HEK293 (cell line): ENCODE data around the gene GPAM.
"Not testable (repeated sequence)": the region's sequence is repeated elsewhere in the genome, so short reads cannot be mapped to it uniquely, and the experiment has no call there.

Experiments used
- CTCF ChIA-PET: fragments of 350-600 bp; formaldehyde crosslinking; extraction: SDS; loops from one replicate; lab custom pipeline; 2021; ENCODE audit warnings: antibody characterized with exemption; lab: Yijun Ruan, JAX
- POLR2A ChIA-PET: fragments of 300-600 bp; formaldehyde crosslinking; extraction: SDS; loops from one replicate; lab custom pipeline; 2020; ENCODE audit warnings: antibody characterized with exemption, inconsistent platforms; lab: Yijun Ruan, JAX
- H3K27ac ChIP-seq: fragments of 200-500 bp; sonication (Bioruptor generic); 2 replicates; pipeline ENCODE4 v1.5.1; 2014; ENCODE audit warnings: low read depth, low read length, control low read depth, inconsistent platforms; ENCODE audit errors: extremely low read depth
- H3K36me3 ChIP-seq, 2 experiments: fragments of 200-500 bp in 1 of 2; sonication (Bioruptor generic) in 1 of 2; 1 replicate in 1 of 2; 2 replicates in 1 of 2; pipeline ENCODE4 v1.5.1; 2014 to 2017; ENCODE audit warnings: inconsistent platforms in 2 of 2, low read length in 2 of 2; ENCODE audit not compliant: control insufficient read depth in 2 of 2, insufficient read depth in 1 of 2
- H3K4me1 ChIP-seq: fragments of 200-500 bp; sonication (Bioruptor generic); 2 replicates; pipeline ENCODE4 v1.5.1; 2014; ENCODE audit warnings: mild to moderate bottlenecking, low read length, inconsistent platforms; ENCODE audit not compliant: control insufficient read depth, insufficient read depth
- H3K4me3 ChIP-seq: 2 replicates; pipeline ENCODE4 v1.5.1; 2011; ENCODE audit warnings: low read depth, mild to moderate bottlenecking, control low read depth, low read length, moderate library complexity
- H3K9me3 ChIP-seq: fragments of 200-500 bp; sonication (Bioruptor generic); 2 replicates; pipeline ENCODE4 v1.5.1; 2014; ENCODE audit warnings: low read depth, low read length, inconsistent platforms; ENCODE audit not compliant: control insufficient read depth, insufficient read depth
- ATF2 ChIP-seq: fragments of 450-650 bp; formaldehyde crosslinking; IDR thresholded peaks from 2 replicates; pipeline ENCODE4 v1.5.1; 2016; ENCODE audit warnings: missing biosample characterization, missing genetic modification characterization, low read depth
- MEIS1 ChIP-seq: sonication (generic); formaldehyde crosslinking; IDR thresholded peaks from 2 replicates; pipeline ENCODE4 v1.8.1; 2022; ENCODE audit warnings: missing genetic modification reagents, mild to moderate bottlenecking, borderline replicate concordance
- PRDM6 ChIP-seq: fragments of 450-650 bp; formaldehyde crosslinking; IDR thresholded peaks from 2 replicates; pipeline ENCODE4 v1.5.1; 2017; ENCODE audit warnings: missing biosample characterization, missing genetic modification characterization
- RBAK ChIP-seq: fragments of 450-650 bp; formaldehyde crosslinking; IDR thresholded peaks from 2 replicates; pipeline ENCODE4 v1.5.1; 2016; ENCODE audit warnings: missing biosample characterization, missing genetic modification characterization
- ZFP3 ChIP-seq: fragments of 450-650 bp; formaldehyde crosslinking; IDR thresholded peaks from 2 replicates; pipeline ENCODE4 v1.5.1; 2016; ENCODE audit warnings: low read depth, missing biosample characterization, missing genetic modification characterization
- ZNF157 ChIP-seq: fragments of 450-650 bp; formaldehyde crosslinking; IDR thresholded peaks from 2 replicates; pipeline ENCODE4 v1.5.1; 2016; ENCODE audit warnings: missing biosample characterization, missing genetic modification characterization
- ZNF175 ChIP-seq: fragments of 450-650 bp; formaldehyde crosslinking; IDR thresholded peaks from 2 replicates; pipeline ENCODE4 v1.5.1; 2016; ENCODE audit warnings: missing biosample characterization, missing genetic modification characterization
- ZNF184 ChIP-seq: fragments of 450-650 bp; IDR thresholded peaks from 2 replicates; pipeline ENCODE4 v1.5.1; 2018; ENCODE audit warnings: missing biosample characterization, mild to moderate bottlenecking, missing genetic modification characterization
- ZNF2 ChIP-seq: fragments of 450-650 bp; formaldehyde crosslinking; IDR thresholded peaks from 2 replicates; pipeline ENCODE4 v1.5.1; 2016; ENCODE audit warnings: missing biosample characterization, missing genetic modification characterization
- ZNF202 ChIP-seq: fragments of 450-650 bp; formaldehyde crosslinking; IDR thresholded peaks from 2 replicates; pipeline ENCODE4 v1.5.1; 2016; ENCODE audit warnings: missing biosample characterization, missing genetic modification characterization, borderline replicate concordance
- ZNF223 ChIP-seq: fragments of 450-650 bp; formaldehyde crosslinking; IDR thresholded peaks from 2 replicates; pipeline ENCODE4 v1.5.1; 2016; ENCODE audit warnings: missing biosample characterization, missing genetic modification characterization
- ZNF24 ChIP-seq: fragments of 450-650 bp; formaldehyde crosslinking; IDR thresholded peaks from 2 replicates; pipeline ENCODE4 v1.5.1; 2016; ENCODE audit warnings: missing biosample characterization, missing genetic modification characterization
- ZNF26 ChIP-seq: fragments of 450-650 bp; formaldehyde crosslinking; IDR thresholded peaks from 2 replicates; pipeline ENCODE4 v1.5.1; 2016; ENCODE audit warnings: missing biosample characterization, missing genetic modification characterization
- ZNF280C ChIP-seq: fragments of 450-650 bp; formaldehyde crosslinking; IDR thresholded peaks from 2 replicates; pipeline ENCODE4 v1.5.1; 2016; ENCODE audit warnings: missing biosample characterization, missing genetic modification characterization
- ZNF311 ChIP-seq: fragments of 450-650 bp; formaldehyde crosslinking; IDR thresholded peaks from 2 replicates; pipeline ENCODE4 v1.5.1; 2017; ENCODE audit warnings: missing biosample characterization, missing genetic modification characterization, borderline replicate concordance
- ZNF501 ChIP-seq: fragments of 450-650 bp; formaldehyde crosslinking; IDR thresholded peaks from 2 replicates; pipeline ENCODE4 v1.5.1; 2016; ENCODE audit warnings: missing biosample characterization, missing genetic modification characterization
- ZNF529 ChIP-seq: fragments of 450-650 bp; formaldehyde crosslinking; IDR thresholded peaks from 2 replicates; pipeline ENCODE4 v1.5.1; 2017; ENCODE audit warnings: missing genetic modification characterization, missing biosample characterization; ENCODE audit not compliant: insufficient replicate concordance
- ZNF629 ChIP-seq: fragments of 450-650 bp; formaldehyde crosslinking; IDR thresholded peaks from 2 replicates; pipeline ENCODE4 v1.5.1; 2017; ENCODE audit warnings: missing biosample characterization, missing genetic modification characterization
- ZNF670 ChIP-seq: fragments of 450-650 bp; formaldehyde crosslinking; IDR thresholded peaks from 2 replicates; pipeline ENCODE4 v1.5.1; 2016; ENCODE audit warnings: missing biosample characterization, missing genetic modification characterization, low read depth
- ZNF707 ChIP-seq: fragments of 450-650 bp; formaldehyde crosslinking; IDR thresholded peaks from 2 replicates; pipeline ENCODE4 v1.5.1; 2016; ENCODE audit warnings: missing biosample characterization, missing genetic modification characterization

The GPAM gene

GRCh38 chr10:112201334-112201733, 17.8 kb upstream of the GPAM start:
- Histone ChIP-seq H3K4me3 (no peak overlapping the region), H3K4me1 (no peaks in the 10 kb centered on the region), H3K27ac (no peak overlapping the region)
- CTCF ChIA-PET: interaction anchor here (1.2 kb wide), 1 partner anchor 64 kb away, joined by 4 read pairs; no protein-coding TSS in a partner anchor
- TF ChIP-seq ATF2 (tag by site-specific recombination) (no peak), ZNF529 (tag by site-specific recombination) (no peak), ZNF184 (tag by site-specific recombination) (no peak), MEIS1 (CRISPR knock-in tag) (no peak), PRDM6 (no peak), ZNF707 (tag by site-specific recombination) (no peak), ZNF670 (no peak), ZNF202 (tag by site-specific recombination) (no peak), RBAK (tag by site-specific recombination) (no peak), ZNF223 (no peak), ZNF629 (tag by site-specific recombination) (no peak), ZNF311 (tag by site-specific recombination) (no peak), ZNF26 (tag by site-specific recombination) (no peak), ZNF2 (tag by site-specific recombination) (no peak), ZNF280C (no peak), ZNF501 (tag by site-specific recombination) (no peak), ZNF157 (tag by site-specific recombination) (no peak), ZNF175 (tag by site-specific recombination) (no peak), ZNF24 (tag by site-specific recombination) (no peak), ZFP3 (tag by site-specific recombination) (no peak)
- TF ChIP-seq, all 188 proteins: peak for 0
- H3K9me3 ChIP-seq: no peaks in the 10 kb centered on the region
- H3K36me3 ChIP-seq: no peaks in the 10 kb centered on the region
- POLR2A ChIA-PET: interaction anchor here (0.9 kb wide), 1 partner anchor 31 kb away, joined by 3 read pairs; no protein-coding TSS in a partner anchor

GRCh38 chr10:112200259-112200658, 16.7 kb upstream of the GPAM start:
- POLR2A ChIA-PET: not testable (repeated sequence)

More at GRCh38 chr10:112200259-112200658, 16.7 kb upstream of the GPAM start:
- H3K27ac ChIP-seq, H3K4me1 ChIP-seq, H3K4me3 ChIP-seq, H3K9me3 ChIP-seq, H3K36me3 ChIP-seq: not testable (repeated sequence)
- CTCF ChIA-PET: interaction anchor here (0.6 to 1.2 kb wide), 2 partner anchors 63 to 448 kb away, joined by 3 to 4 read pairs; no protein-coding TSS in a partner anchor
